Chondrocyte (in vitro differentiated cells): Measurements from ENCODE around the gene PDE9A. TPM values are rescaled to one million over a fixed set of nuclear protein-coding genes. Genes with fewer than 3 reads are reported as not detected.

Experiments used
- DNase-seq: peaks from one replicate; pipeline ENCODE4 v3.0.0; 2021; ENCODE audit warnings: mixed read lengths, low spot score
- H3K27ac Mint-ChIP-seq: one replicate; pipeline ENCODE4 v1.8.0; 2021; ENCODE audit warnings: mild to moderate bottlenecking, moderate library complexity, mixed read lengths; ENCODE audit not compliant: unreplicated experiment
- H3K27me3 Mint-ChIP-seq: 2 replicates; pipeline ENCODE4 v1.8.0; 2021; ENCODE audit warnings: low read depth, mixed read lengths
- H3K36me3 Mint-ChIP-seq: 2 replicates; pipeline ENCODE4 v1.8.0; 2021; ENCODE audit warnings: low read depth, mixed read lengths
- H3K4me1 Mint-ChIP-seq: 2 replicates; pipeline ENCODE4 v1.8.0; 2021; ENCODE audit warnings: low read depth, mild to moderate bottlenecking, mixed read lengths
- H3K4me3 Mint-ChIP-seq: one replicate; pipeline ENCODE4 v1.8.0; 2021; ENCODE audit warnings: mild to moderate bottlenecking, moderate library complexity, mixed read lengths; ENCODE audit not compliant: unreplicated experiment
- H3K9me3 Mint-ChIP-seq: 2 replicates; pipeline ENCODE4 v1.8.0; 2021; ENCODE audit warnings: low read depth, mixed read lengths
- total RNA-seq: library from RNA; stranded (reverse); gene quantifications from 3 replicates; pipeline ENCODE4 v1.2.1, GENCODE V29; 2021
- TF ChIP-seq, protein P1 (sequence below): fragments of 200-600 bp; sonication (generic); IDR thresholded peaks from 2 replicates; pipeline ENCODE4 v1.5.0; 2021; ENCODE audit warnings: antibody characterized with exemption, mild to moderate bottlenecking, moderate library complexity

PDE9A gene
- total RNA-seq, 1 donor from 2014 or later = 0.60 TPM

DNA sequence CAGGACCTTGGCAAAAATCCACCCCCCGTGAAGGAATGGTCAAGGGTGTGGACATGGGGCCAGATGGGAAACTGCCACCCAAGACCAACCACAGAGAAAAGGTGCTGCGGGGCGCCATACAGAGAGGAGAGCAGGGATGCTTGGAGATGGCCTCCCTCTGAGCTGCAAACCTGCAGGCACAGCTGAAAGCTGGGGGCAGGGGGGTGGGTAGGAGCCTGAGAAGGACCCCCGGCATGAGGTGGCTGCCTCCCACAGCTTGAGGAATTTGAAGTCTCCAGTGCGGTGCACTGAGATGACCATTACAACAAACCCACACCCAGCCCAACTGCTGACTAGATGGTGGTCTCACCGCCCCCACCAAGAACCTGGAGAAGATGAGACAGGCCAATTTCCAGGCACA lies 141.1 kb downstream of the PDE9A start:
- TF ChIP-seq, protein P1, sequence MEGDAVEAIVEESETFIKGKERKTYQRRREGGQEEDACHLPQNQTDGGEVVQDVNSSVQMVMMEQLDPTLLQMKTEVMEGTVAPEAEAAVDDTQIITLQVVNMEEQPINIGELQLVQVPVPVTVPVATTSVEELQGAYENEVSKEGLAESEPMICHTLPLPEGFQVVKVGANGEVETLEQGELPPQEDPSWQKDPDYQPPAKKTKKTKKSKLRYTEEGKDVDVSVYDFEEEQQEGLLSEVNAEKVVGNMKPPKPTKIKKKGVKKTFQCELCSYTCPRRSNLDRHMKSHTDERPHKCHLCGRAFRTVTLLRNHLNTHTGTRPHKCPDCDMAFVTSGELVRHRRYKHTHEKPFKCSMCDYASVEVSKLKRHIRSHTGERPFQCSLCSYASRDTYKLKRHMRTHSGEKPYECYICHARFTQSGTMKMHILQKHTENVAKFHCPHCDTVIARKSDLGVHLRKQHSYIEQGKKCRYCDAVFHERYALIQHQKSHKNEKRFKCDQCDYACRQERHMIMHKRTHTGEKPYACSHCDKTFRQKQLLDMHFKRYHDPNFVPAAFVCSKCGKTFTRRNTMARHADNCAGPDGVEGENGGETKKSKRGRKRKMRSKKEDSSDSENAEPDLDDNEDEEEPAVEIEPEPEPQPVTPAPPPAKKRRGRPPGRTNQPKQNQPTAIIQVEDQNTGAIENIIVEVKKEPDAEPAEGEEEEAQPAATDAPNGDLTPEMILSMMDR = no peak
- peaks cover 60% of the 10 kb centered on the region for H3K27me3 Mint-ChIP-seq

DNA sequence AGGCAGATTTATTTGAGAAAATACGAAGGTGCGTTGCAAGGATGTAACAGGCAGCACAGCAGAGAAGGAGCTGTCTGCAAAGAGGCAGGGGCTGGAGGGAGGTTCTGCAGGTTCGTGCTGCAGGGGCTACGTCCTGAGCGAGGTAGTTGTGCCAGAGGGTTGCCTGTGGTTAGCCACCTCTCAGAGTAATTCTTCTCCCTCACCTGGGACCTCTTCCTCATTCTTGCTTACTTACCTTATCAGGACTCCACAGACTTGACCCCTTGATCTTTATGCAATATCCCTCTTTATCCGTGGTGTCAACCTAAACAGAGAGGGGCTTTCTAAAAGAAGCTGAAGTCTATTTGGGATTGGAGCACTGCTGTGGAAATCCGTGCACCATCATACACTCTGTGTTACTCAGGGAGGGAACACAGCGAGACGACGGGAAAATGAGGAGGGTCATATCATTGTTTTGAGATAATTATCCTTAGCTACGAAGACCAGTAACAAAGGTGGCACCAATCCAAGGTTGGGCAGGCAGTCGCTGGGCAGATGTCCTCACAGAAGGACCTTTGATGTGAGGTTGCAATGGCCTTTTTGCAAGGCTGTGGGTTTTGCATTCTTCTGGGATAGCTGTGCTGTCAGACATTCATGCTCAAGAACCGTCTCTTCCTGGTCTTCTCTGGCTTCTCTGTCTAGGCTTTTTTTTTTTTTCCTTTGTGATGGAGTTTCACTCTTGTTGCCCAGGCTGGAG lies 143.1 kb downstream of the PDE9A start:
- no peak overlapping the region for H3K27ac Mint-ChIP-seq
- peaks cover 45% of the 10 kb centered on the region for H3K27me3 Mint-ChIP-seq
- H3K4me3 Mint-ChIP-seq = no peak overlapping the region
- no peaks in the 10 kb centered on the region for H3K4me1 Mint-ChIP-seq
- no peak for DNase-seq
- TF ChIP-seq, protein P1 = no peak
- H3K9me3 Mint-ChIP-seq = no peaks in the 10 kb centered on the region
- no peaks in the 10 kb centered on the region for H3K36me3 Mint-ChIP-seq

More for the DNA sequence above, 141.1 kb downstream of the PDE9A start:
- Mint-ChIP-seq H3K4me3 (no peak overlapping the region), H3K36me3 (no peaks in the 10 kb centered on the region), H3K27ac (no peak overlapping the region), H3K9me3 (no peaks in the 10 kb centered on the region), H3K4me1 (no peaks in the 10 kb centered on the region)
- DNase-seq = no peak

DNA sequence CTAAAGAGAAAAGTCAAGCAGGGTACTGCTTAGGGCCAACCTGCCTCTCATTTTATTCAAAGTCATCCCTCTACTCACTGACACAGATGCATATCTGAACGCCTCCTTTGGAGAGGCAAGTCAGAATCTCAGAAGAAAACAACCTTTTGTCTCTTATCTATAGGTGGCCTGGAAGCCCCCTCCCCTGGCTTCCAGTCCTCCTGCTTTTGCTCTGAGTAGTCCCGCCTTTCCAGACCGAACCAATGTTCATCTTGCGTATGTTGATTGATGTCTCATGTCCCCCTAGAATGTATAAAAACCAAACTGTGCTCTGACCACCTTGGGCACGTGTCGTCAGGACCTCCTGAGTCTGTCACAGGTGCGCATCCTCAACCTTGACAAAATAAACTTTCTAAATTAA lies 144.1 kb downstream of the PDE9A start:
- Mint-ChIP-seq H3K9me3 (no peaks in the 10 kb centered on the region), H3K27me3 (peaks cover 40% of the 10 kb centered on the region), H3K4me1 (no peaks in the 10 kb centered on the region), H3K36me3 (no peaks in the 10 kb centered on the region), H3K27ac (no peak overlapping the region), H3K4me3 (no peak overlapping the region)
- DNase-seq = no peak
- TF ChIP-seq, protein P1 = no peak

DNA sequence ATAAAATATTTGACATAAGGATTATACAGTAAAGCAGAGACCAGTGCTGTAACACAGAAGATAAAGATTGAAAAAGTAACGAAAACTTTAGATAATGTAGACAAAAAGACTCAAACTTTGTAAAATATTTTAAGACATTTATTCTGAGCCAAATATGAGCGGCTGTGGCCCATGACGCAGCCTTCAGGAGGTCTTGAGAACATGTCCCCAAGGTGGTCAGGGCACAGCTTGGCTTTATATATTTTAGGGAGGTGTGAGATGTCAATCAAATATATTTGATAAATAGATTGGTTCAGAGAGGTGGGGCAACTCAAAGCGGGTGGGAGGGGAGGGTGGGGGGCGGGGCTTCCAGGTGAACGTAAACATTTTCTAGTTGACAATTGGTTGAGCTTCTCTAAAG lies 144.7 kb downstream of the PDE9A start:
- TF ChIP-seq, protein P1 = no peak
- Mint-ChIP-seq H3K4me1 (no peaks in the 10 kb centered on the region), H3K27ac (no peak overlapping the region), H3K9me3 (no peaks in the 10 kb centered on the region), H3K27me3 (peaks cover 39% of the 10 kb centered on the region), H3K36me3 (no peaks in the 10 kb centered on the region), H3K4me3 (no peak overlapping the region)
- no peak for DNase-seq

DNA sequence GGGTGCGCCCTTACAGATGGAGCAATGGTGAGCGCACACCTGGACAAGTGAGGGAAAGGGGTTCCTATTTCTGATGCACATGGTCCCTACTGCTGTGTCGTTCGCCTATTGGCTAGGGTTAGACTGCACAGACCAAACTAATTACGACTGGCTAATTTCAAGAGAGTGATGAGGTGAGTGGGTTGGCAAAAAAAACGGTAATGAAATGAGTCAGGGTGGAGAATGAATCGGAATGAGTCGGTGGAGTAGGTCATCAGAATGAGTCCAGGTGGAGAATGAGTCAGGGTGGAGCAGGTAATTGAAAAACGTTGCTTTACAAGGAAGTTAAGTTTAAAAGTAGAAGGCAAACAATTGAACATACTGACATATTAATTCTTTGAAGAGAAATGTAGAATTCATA lies 146.1 kb downstream of the PDE9A start:
- peaks cover 27% of the 10 kb centered on the region for H3K27me3 Mint-ChIP-seq
- no peaks in the 10 kb centered on the region for H3K9me3 Mint-ChIP-seq
- H3K4me1 Mint-ChIP-seq = no peaks in the 10 kb centered on the region
- no peak overlapping the region for H3K4me3 Mint-ChIP-seq
- TF ChIP-seq, protein P1 = no peak
- DNase-seq = no peak
- H3K27ac Mint-ChIP-seq = no peak overlapping the region
- no peaks in the 10 kb centered on the region for H3K36me3 Mint-ChIP-seq
